ENCODE measurements around the gene TAAR1.
"Not testable (repeated sequence)": the region's sequence is repeated elsewhere in the genome, so short reads cannot be mapped to it uniquely, and the experiment has no call there.

Gene TAAR1

DNA sequence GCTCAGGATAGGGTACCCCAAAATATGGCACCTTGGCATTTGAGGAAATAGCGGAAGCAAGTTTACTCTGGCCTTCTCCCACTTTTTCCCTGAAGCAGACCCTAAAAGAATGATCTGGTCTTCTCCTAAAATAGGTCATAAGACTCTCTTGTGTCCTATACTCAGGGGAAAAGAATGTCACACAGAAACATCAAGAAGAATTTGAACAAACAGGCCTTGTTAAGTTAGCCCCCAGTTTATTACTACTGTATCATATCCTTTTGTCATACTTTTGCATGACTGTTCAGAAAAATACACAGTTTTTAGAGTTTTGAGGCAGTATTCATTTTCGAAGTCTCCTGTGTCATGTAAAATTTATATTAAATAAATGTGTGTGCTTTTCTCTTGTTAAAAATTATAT, 47.4 kb downstream of the TAAR1 start:
- no peaks in the 10 kb centered on the region for H3K79me2 ChIP-seq (ENCODE audit: low read length)
- H3K9me3 ChIP-seq (replicated peaks; ENCODE audit: insufficient read depth, low read length), result no peaks in the 10 kb centered on the region
- no peak overlapping the region for H3K27ac ChIP-seq (ENCODE audit: low read length)
- H3K4me3 ChIP-seq (ENCODE audit: low read length), result no peak overlapping the region
- H3K9ac ChIP-seq (ENCODE audit: low read length), result no peak overlapping the region
- no peak overlapping the region for H3K4me2 ChIP-seq (ENCODE audit: low read depth, low read length)
- H2AFZ ChIP-seq (ENCODE audit: low read length), result no peak overlapping the region
- DNase-seq, result no peak
- H3F3A ChIP-seq (ENCODE audit: insufficient read depth, low read length), result no peaks in the 10 kb centered on the region
- peaks cover 8% of the 10 kb centered on the region; the same call in 1 of the 2 replicates for H3K4me1 ChIP-seq (ENCODE audit: low read length)
- H3K9me2 ChIP-seq (replicated peaks; ENCODE audit: insufficient read depth, low read length), result no peaks in the 10 kb centered on the region
- H3K36me3 ChIP-seq (replicated peaks; ENCODE audit: insufficient read depth, low read length), result no peaks in the 10 kb centered on the region
- TF ChIP-seq EZH2 (optimal IDR thresholded peaks at IDR 0.05; ENCODE audit: low read depth, low read length) (no peak), EZH2phosphoT487 (IDR thresholded peaks at IDR 0.05; ENCODE audit: low read length) (no peak)
- TF ChIP-seq, protein P1, sequence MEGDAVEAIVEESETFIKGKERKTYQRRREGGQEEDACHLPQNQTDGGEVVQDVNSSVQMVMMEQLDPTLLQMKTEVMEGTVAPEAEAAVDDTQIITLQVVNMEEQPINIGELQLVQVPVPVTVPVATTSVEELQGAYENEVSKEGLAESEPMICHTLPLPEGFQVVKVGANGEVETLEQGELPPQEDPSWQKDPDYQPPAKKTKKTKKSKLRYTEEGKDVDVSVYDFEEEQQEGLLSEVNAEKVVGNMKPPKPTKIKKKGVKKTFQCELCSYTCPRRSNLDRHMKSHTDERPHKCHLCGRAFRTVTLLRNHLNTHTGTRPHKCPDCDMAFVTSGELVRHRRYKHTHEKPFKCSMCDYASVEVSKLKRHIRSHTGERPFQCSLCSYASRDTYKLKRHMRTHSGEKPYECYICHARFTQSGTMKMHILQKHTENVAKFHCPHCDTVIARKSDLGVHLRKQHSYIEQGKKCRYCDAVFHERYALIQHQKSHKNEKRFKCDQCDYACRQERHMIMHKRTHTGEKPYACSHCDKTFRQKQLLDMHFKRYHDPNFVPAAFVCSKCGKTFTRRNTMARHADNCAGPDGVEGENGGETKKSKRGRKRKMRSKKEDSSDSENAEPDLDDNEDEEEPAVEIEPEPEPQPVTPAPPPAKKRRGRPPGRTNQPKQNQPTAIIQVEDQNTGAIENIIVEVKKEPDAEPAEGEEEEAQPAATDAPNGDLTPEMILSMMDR (IDR thresholded peaks at IDR 0.05; ENCODE audit: low read length), result no peak
- no peaks in the 10 kb centered on the region for H4K20me1 ChIP-seq (ENCODE audit: insufficient read depth, low read length)
- H3K27me3 ChIP-seq (replicated peaks; ENCODE audit: insufficient read depth, low read length), result no peaks in the 10 kb centered on the region

DNA sequence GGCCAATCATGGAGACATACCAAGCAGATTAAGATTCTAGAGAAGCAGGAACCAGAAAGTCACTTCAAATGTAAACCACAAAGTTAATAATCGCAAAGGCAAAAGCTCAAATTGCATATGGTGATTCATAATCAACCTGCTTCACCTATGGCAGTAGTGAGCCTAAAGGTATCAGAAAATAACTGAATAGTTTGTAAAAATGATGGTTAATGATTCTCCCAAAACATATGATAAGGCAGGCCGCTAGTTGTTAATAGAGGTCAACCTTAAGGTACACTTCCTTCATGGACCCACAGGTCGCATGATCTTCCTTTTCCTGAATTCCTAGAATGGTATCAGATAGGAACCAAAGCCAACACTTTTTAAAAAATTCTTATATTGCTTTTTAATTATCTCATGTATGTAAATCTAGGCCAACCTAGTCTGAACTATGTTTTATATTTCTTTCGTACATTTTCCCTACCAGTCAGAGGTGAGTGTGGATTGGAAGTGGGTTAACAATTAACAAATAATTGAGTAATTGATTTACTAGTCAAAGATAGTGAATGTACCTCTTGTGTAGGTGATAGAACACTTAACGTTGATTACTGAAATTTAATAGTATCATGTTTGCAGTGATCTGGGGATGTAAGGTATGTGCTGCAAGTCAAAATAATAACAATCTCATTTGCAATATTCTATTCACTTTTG, 51.3 kb downstream of the TAAR1 start:
- no peak for DNase-seq
- Histone ChIP-seq H3K27ac (ENCODE audit: low read length) (no peak overlapping the region), H3K36me3 (replicated peaks; ENCODE audit: insufficient read depth, low read length) (no peaks in the 10 kb centered on the region), H3K27me3 (replicated peaks; ENCODE audit: insufficient read depth, low read length) (no peaks in the 10 kb centered on the region), H3K4me1 (ENCODE audit: low read length) (no peaks in the 10 kb centered on the region), H3K79me2 (ENCODE audit: low read length) (no peaks in the 10 kb centered on the region), H3F3A (ENCODE audit: insufficient read depth, low read length) (no peaks in the 10 kb centered on the region), H3K4me2 (ENCODE audit: low read depth, low read length) (no peak overlapping the region), H3K9me3 (replicated peaks; ENCODE audit: insufficient read depth, low read length) (no peaks in the 10 kb centered on the region), H3K4me3 (ENCODE audit: low read length) (no peak overlapping the region), H2AFZ (ENCODE audit: low read length) (no peak overlapping the region), H3K9me2 (replicated peaks; ENCODE audit: insufficient read depth, low read length) (no peaks in the 10 kb centered on the region), H3K9ac (ENCODE audit: low read length) (no peak overlapping the region), H4K20me1 (ENCODE audit: insufficient read depth, low read length) (no peaks in the 10 kb centered on the region)
- no peak for TF ChIP-seq EZH2phosphoT487 (IDR thresholded peaks at IDR 0.05; ENCODE audit: low read length)
- TF ChIP-seq, protein P1 (IDR thresholded peaks at IDR 0.05; ENCODE audit: low read length), result no peak
- TF ChIP-seq EZH2 (optimal IDR thresholded peaks at IDR 0.05; ENCODE audit: low read depth, low read length), result no peak

DNA sequence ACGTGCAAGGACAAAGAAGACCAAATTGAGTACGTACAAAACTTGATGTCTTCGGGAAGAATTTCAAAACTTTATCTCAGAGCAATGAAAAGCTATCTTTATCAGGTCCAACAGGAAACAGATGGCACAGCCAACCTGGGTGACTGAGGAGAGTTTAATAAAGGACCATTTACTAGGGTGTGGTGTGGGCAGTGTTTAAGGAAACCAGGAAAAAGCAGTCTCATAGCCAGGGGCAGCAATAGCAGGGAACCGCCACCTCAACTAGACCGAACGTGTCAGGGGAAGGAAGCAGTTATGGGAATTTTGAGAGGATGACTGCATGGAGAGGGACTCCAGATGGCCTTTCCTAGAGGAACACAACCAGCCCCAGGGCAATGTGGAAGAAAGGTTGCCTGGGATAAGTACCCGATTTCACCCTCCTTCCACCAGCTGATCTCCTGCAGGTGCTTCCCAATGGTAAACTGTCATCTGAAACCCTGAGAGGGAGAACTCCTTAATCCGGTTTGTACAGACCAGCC, 54.3 kb downstream of the TAAR1 start:
- H3K9ac ChIP-seq (ENCODE audit: low read length), result no peak overlapping the region
- no peak overlapping the region for H3K4me3 ChIP-seq (ENCODE audit: low read length)
- H3K36me3 ChIP-seq (replicated peaks; ENCODE audit: insufficient read depth, low read length), result no peaks in the 10 kb centered on the region
- H3K27ac ChIP-seq (ENCODE audit: low read length), result no peak overlapping the region
- H3F3A ChIP-seq (ENCODE audit: insufficient read depth, low read length), result no peaks in the 10 kb centered on the region
- no peaks in the 10 kb centered on the region for H3K79me2 ChIP-seq (ENCODE audit: low read length)
- no peaks in the 10 kb centered on the region for H3K27me3 ChIP-seq (replicated peaks; ENCODE audit: insufficient read depth, low read length)
- TF ChIP-seq EZH2phosphoT487 (IDR thresholded peaks at IDR 0.05; ENCODE audit: low read length) (no peak), EZH2 (optimal IDR thresholded peaks at IDR 0.05; ENCODE audit: low read depth, low read length) (no peak)
- TF ChIP-seq, protein P1 (IDR thresholded peaks at IDR 0.05; ENCODE audit: low read length), result no peak
- no peaks in the 10 kb centered on the region for H3K9me3 ChIP-seq (replicated peaks; ENCODE audit: insufficient read depth, low read length)
- H3K4me1 ChIP-seq (ENCODE audit: low read length), result no peaks in the 10 kb centered on the region
- no peaks in the 10 kb centered on the region for H4K20me1 ChIP-seq (ENCODE audit: insufficient read depth, low read length)
- no peaks in the 10 kb centered on the region for H3K9me2 ChIP-seq (replicated peaks; ENCODE audit: insufficient read depth, low read length)
- DNase-seq, result no peak
- no peak overlapping the region for H2AFZ ChIP-seq (ENCODE audit: low read length)
- no peak overlapping the region for H3K4me2 ChIP-seq (ENCODE audit: low read depth, low read length)

DNA sequence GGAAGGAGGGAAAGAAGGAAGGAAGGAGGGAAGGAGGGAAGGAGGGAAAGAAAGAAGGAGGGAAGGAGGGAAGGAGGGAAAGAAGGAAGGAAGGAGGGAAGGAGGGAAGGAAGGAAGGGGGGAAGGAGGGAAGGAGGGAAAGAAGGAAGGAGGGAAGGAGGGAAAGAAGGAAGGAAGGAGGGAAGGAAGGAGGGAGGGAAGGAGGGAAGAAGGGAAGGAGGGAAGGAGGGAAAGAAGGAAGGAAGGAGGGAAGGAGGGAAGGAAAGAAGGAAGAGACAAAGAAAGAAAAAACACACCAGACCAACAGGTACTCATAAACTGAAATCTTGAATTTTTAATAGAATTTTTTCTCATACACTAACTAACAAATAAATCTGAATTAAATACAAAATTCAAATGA, 58.1 kb downstream of the TAAR1 start:
- not testable (repeated sequence) for H3K9me3 ChIP-seq (replicated peaks; ENCODE audit: insufficient read depth, low read length); H3K9me2 ChIP-seq (replicated peaks; ENCODE audit: insufficient read depth, low read length); H3K27ac ChIP-seq (ENCODE audit: low read length)

More for the DNA sequence above, 58.1 kb downstream of the TAAR1 start:
- not testable (repeated sequence) for H3K27me3 ChIP-seq (replicated peaks; ENCODE audit: insufficient read depth, low read length); H3K4me3 ChIP-seq (ENCODE audit: low read length); H4K20me1 ChIP-seq (ENCODE audit: insufficient read depth, low read length); DNase-seq; H3F3A ChIP-seq (ENCODE audit: insufficient read depth, low read length); H3K4me2 ChIP-seq (ENCODE audit: low read depth, low read length); H3K4me1 ChIP-seq (ENCODE audit: low read length); H3K9ac ChIP-seq (ENCODE audit: low read length); H3K36me3 ChIP-seq (replicated peaks; ENCODE audit: insufficient read depth, low read length); H2AFZ ChIP-seq (ENCODE audit: low read length); H3K79me2 ChIP-seq (ENCODE audit: low read length)

Data from MM.1S (cell line).